K562 (cell line): ENCODE measurements around the gene OTOG. TPM values are rescaled to one million over a fixed set of nuclear protein-coding genes. Genes with fewer than 3 reads are reported as not detected.

Source experiments
- ATAC-seq: fragments of 200-7000 bp; cut with Tn5 transposase; 3 replicates; pipeline ENCODE4 v1.9.1; 2020; ENCODE audit warnings: moderate library complexity
- BruUV-seq: library from RNA; stranded (reverse); fragments of 400-500 nt; replicated peaks from 2 replicates; lab custom pipeline; 2021; lab: Mats Ljungman, UMichigan
- CTCF ChIA-PET: fragments of 300-600 bp; formaldehyde crosslinking; extraction: SDS; loops from one replicate; lab custom pipeline; 2021; ENCODE audit warnings: low intra/inter-chr PET ratio; lab: Yijun Ruan, JAX
- POLR2A ChIA-PET: fragments of 300-600, 350-650 bp; sonication (Branson Sonifier 250); formaldehyde crosslinking; extraction: SDS; loops from one replicate; lab custom pipeline; 2021; ENCODE audit warnings: antibody characterized with exemption, inconsistent platforms; lab: Yijun Ruan, JAX
- DNase-seq, 4 experiments: peaks; one replicate each; pipeline versions ENCODE4 v3.0.0 to v3.0.0-alpha.2; 2011 to 2018; ENCODE audit warnings: low spot score in 3 of 4, mixed read lengths in 3 of 4; ENCODE audit errors: extremely low read depth in 1 of 4
- FAIRE-seq: peaks from 2 replicates; lab custom pipeline; 2011; peaks lifted over from hg19 to GRCh38; lab: Jason Lieb, UNC
- H2AFZ ChIP-seq: 2 replicates; pipeline ENCODE4 v1.6.0; 2011; ENCODE audit warnings: low read depth, low read length, control low read depth, inconsistent platforms
- H3K27ac ChIP-seq: fragments of 200-600 bp; 3 replicates; pipeline ENCODE4 v1.8.0; 2011; ENCODE audit warnings: low read depth, mild to moderate bottlenecking, control low read depth, inconsistent platforms, low read length, moderate library complexity, mixed read lengths; ENCODE audit errors: extremely low read depth
- H3K27me3 ChIP-seq, 2 experiments: fragments of 300-600 bp in 1 of 2; 2 replicates in 1 of 2; 3 replicates in 1 of 2; pipeline versions ENCODE4 v1.6.0 to v1.8.0; 2011; ENCODE audit warnings: inconsistent platforms in 2 of 2, low read length in 2 of 2, mild to moderate bottlenecking in 1 of 2, mixed read lengths in 1 of 2, moderate library complexity in 1 of 2; ENCODE audit not compliant: control insufficient read depth in 2 of 2, insufficient read depth in 2 of 2
- H3K36me3 ChIP-seq: fragments of 300-600 bp; 3 replicates; pipeline ENCODE4 v1.8.0; 2011; ENCODE audit warnings: mild to moderate bottlenecking, low read length, inconsistent platforms; ENCODE audit not compliant: control insufficient read depth, insufficient read depth
- H3K4me1 ChIP-seq, 2 experiments: fragments of 200-600 bp in 1 of 2; replicated peaks in 1 of 2; 2 replicates in 1 of 2; 3 replicates in 1 of 2; pipeline versions ENCODE4 v1.5.1 to v1.8.0; 2011; ENCODE audit warnings: inconsistent platforms in 2 of 2, low read length in 2 of 2, mild to moderate bottlenecking in 1 of 2, mixed read lengths in 1 of 2, moderate library complexity in 1 of 2; ENCODE audit not compliant: control insufficient read depth in 2 of 2, insufficient read depth in 2 of 2
- H3K4me2 ChIP-seq: 2 replicates; pipeline ENCODE4 v1.6.1; 2011; ENCODE audit warnings: low read length, control low read depth, inconsistent platforms, mixed read lengths; ENCODE audit not compliant: insufficient read depth
- H3K4me3 ChIP-seq: fragments of 200-600 bp; sonication (generic), shearing (Covaris generic); 2 replicates; pipeline ENCODE4 v1.5.1; 2016; ENCODE audit warnings: control low read depth, inconsistent platforms
- H3K79me2 ChIP-seq: fragments of 200-600 bp; 3 replicates; pipeline ENCODE4 v1.8.0; 2011; ENCODE audit warnings: low read length, inconsistent platforms; ENCODE audit not compliant: control insufficient read depth, insufficient read depth
- H3K9ac ChIP-seq, 2 experiments: 2 replicates each; pipeline versions ENCODE4 v1.6.0 to v1.6.1; 2011; ENCODE audit warnings: low read depth in 2 of 2, low read length in 2 of 2, control low read depth in 1 of 2, inconsistent platforms in 1 of 2, mild to moderate bottlenecking in 1 of 2, mixed read lengths in 1 of 2; ENCODE audit not compliant: insufficient read depth in 1 of 2
- H3K9me1 ChIP-seq: one replicate; pipeline ENCODE4 v1.6.0; 2011; ENCODE audit warnings: inconsistent platforms, mild to moderate bottlenecking, low read length, moderate library complexity; ENCODE audit not compliant: control insufficient read depth, insufficient read depth
- H3K9me3 ChIP-seq: replicated peaks from 2 replicates; pipeline ENCODE4 v1.5.1; 2011; ENCODE audit warnings: low read depth, low read length, inconsistent platforms; ENCODE audit not compliant: control insufficient read depth, insufficient read depth
- H4K20me1 ChIP-seq: replicated peaks from 2 replicates; pipeline ENCODE4 v1.6.1; 2011; ENCODE audit warnings: low read length, inconsistent platforms, mixed read lengths; ENCODE audit not compliant: control insufficient read depth, insufficient read depth
- CEBPB ChIP-seq: fragments of 450-650 bp; IDR thresholded peaks from 2 replicates; pipeline ENCODE4 v1.6.1; 2016; ENCODE audit warnings: missing genetic modification characterization, missing compliant biosample characterization
- CEBPG ChIP-seq, 3 experiments: fragments of 200-800 bp in 1 of 3; sonication (Bioruptor generic) in 1 of 3; sonication (generic) in 1 of 3; formaldehyde crosslinking in 1 of 3; IDR thresholded peaks in 2 of 3; conservative IDR thresholded peaks in 1 of 3; 2 replicates each; pipeline versions ENCODE4 v1.6.1 to v1.8.0; 2016 to 2022; ENCODE audit warnings: missing compliant biosample characterization in 2 of 3, missing genetic modification characterization in 2 of 3, mild to moderate bottlenecking in 1 of 3, missing genetic modification reagents in 1 of 3
- ZNF644 ChIP-seq: fragments of 200-800 bp; sonication (Bioruptor generic); IDR thresholded peaks from 2 replicates; pipeline ENCODE4 v1.6.1; 2016; ENCODE audit warnings: low read depth, missing genetic modification characterization, missing compliant biosample characterization
- ZNF668 ChIP-seq: fragments of 250-450 bp; sonication (Bioruptor Pico); IDR thresholded peaks from 2 replicates; pipeline ENCODE4 v1.8.0; 2022; ENCODE audit warnings: mild to moderate bottlenecking, inconsistent platforms
- WGBS: fragments of 100-300 bp; shearing (Covaris generic); methylation state at CpG from one replicate; pipeline ENCODE4 v1.1.6; 2016; ENCODE audit warnings: low coverage, mixed read lengths; ENCODE audit not compliant: insufficient coverage; ENCODE audit errors: missing lambda C conversion rate; 5-methylcytosine and 5-hydroxymethylcytosine counted together
- in situ Hi-C: fragments of 300-500 bp; cut with MboI; formaldehyde crosslinking; loops from 4 replicates; pipeline ENCODE4 v1.15.0; 2018; ENCODE audit warnings: inconsistent platforms, mixed read lengths
- intact Hi-C: fragments of 100-400 bp; cut with micrococcal nuclease; formaldehyde crosslinking; loops from 2 replicates; pipeline ENCODE4 v1.14.2; 2022
- polyA plus RNA-seq, 8 experiments: library from polyadenylated mRNA; depleted of rRNA in 4 of 8; stranded (reverse) in 5 of 8; unstranded in 3 of 8; fragments of >200 nt; fragmentation: Nextera tagmentation in 2 of 8; fragmentation: Illumina TruSeq in 1 of 8; extraction: Ambion mirVana in 2 of 8; extraction: Trizol in 1 of 8; gene quantifications; 2 replicates each; pipeline versions ENCODE4 v1.2.1 to v1.2.3, GENCODE V29; 2011 to 2014; ENCODE audit warnings: inconsistent platforms in 1 of 8, missing spikeins in 1 of 8
- total RNA-seq, 7 experiments: library from RNA; depleted of rRNA in 6 of 7; stranded (reverse); fragments of >200 nt in 6 of 7; fragmentation: Illumina TruSeq in 2 of 7; extraction: Trizol in 2 of 7; gene quantifications; 2 replicates each; pipeline versions ENCODE4 v1.2.1 to v1.2.3, GENCODE V29; 2011 to 2021; ENCODE audit warnings: low replicate concordance in 1 of 7
- TF ChIP-seq, protein P1 (sequence below): sonication (generic); formaldehyde crosslinking; IDR thresholded peaks from 2 replicates; pipeline ENCODE4 v1.8.0; 2022; ENCODE audit warnings: mild to moderate bottlenecking, missing genetic modification reagents
- TF ChIP-seq, protein P2 (sequence below), 2 experiments: fragments of 200-800 bp in 1 of 2; sonication (Bioruptor generic) in 1 of 2; sonication (generic) in 1 of 2; formaldehyde crosslinking in 1 of 2; IDR thresholded peaks in 1 of 2; conservative IDR thresholded peaks in 1 of 2; 2 replicates each; pipeline versions ENCODE4 v1.5.0 to v1.6.1; 2016 to 2020; ENCODE audit warnings: missing compliant biosample characterization in 1 of 2, missing genetic modification characterization in 1 of 2, missing genetic modification reagents in 1 of 2

Gene OTOG
- total and polyA plus RNA-seq, 9 of the 15 experiments (the other 6 are each of a cell fraction or from before 2014, with no cell fraction given): not detected

DNA sequence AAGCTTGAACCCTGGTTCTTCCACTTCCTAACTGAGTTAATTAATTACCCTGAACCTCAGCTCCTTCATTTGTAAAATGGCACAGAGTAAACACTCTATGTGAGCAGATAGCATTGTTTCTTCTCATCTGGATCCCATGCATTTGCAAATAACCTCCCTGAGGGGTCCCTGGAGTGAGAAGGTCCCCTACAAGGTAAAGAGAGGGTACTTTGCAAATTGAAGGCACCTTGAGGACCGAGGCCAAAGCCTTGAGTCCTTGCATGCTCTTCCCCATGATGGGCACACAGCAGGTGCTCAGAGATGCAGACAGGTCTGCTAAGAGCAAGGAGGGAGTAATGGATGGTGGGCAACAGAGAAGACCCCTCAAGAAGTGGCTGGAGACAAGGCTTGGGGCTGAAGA, 33.2 kb downstream of the OTOG start (continued):
- TF ChIP-seq ZNF644 (tag): no peak
- TF ChIP-seq, protein P1, sequence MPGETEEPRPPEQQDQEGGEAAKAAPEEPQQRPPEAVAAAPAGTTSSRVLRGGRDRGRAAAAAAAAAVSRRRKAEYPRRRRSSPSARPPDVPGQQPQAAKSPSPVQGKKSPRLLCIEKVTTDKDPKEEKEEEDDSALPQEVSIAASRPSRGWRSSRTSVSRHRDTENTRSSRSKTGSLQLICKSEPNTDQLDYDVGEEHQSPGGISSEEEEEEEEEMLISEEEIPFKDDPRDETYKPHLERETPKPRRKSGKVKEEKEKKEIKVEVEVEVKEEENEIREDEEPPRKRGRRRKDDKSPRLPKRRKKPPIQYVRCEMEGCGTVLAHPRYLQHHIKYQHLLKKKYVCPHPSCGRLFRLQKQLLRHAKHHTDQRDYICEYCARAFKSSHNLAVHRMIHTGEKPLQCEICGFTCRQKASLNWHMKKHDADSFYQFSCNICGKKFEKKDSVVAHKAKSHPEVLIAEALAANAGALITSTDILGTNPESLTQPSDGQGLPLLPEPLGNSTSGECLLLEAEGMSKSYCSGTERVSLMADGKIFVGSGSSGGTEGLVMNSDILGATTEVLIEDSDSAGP (CRISPR knock-in tag): no peak
- TF ChIP-seq, protein P2, sequence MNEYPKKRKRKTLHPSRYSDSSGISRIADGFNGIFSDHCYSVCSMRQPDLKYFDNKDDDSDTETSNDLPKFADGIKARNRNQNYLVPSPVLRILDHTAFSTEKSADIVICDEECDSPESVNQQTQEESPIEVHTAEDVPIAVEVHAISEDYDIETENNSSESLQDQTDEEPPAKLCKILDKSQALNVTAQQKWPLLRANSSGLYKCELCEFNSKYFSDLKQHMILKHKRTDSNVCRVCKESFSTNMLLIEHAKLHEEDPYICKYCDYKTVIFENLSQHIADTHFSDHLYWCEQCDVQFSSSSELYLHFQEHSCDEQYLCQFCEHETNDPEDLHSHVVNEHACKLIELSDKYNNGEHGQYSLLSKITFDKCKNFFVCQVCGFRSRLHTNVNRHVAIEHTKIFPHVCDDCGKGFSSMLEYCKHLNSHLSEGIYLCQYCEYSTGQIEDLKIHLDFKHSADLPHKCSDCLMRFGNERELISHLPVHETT (CRISPR knock-in tag; conservative IDR thresholded peaks at IDR 0.05 in 1 of 2, IDR thresholded peaks at IDR 0.05 in 1 of 2): no peak

DNA sequence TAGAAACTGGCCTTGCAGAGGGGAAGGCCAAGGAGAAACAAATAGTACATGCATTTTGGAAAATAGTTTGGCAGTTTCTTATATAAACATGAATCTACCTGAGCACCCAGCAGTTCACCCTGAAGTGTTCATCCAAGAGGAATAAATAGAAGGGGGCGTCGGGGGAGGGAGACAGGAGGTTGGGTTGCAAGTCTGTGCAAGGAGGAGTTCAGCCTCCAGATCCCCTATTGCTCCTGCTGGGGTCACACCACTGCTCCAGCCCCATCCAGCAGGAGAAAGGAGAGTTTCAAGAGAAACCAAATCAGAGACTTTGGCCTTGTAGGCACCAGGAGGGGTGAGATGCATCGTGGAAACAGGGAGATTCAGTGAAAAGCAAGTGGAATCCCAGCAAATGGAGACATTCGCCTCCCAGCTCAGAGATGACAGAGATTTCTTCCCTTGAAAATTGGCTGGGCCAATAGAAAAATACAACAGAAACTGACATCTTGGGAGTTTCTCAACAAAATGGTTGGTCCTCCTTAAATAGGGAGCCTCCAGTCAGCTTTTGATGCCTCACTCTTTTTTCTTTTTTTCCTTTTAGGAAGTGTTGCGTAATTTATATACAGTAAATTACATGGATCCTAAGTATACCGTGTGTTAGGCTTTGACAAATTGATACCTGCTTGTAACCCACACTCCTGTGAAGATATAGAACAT, 34.1 kb downstream of the OTOG start:
- H4K20me1 ChIP-seq: no peaks in the 10 kb centered on the region
- WGBS: 1% methylated on average over 6 of the region's 6 CpGs
- H3K27me3 ChIP-seq: peaks cover 5 to 37% of the 10 kb centered on the region in 2 experiments; a peak in 4 of 5 replicates
- TF ChIP-seq CEBPB (tag) (peak; percentile 63), ZNF668 (CRISPR knock-in tag) (no peak), CEBPG (CRISPR knock-in tag; IDR thresholded peaks at IDR 0.05) (no peak), CEBPG (tag; conservative IDR thresholded peaks at IDR 0.05 in 1 of 2, IDR thresholded peaks at IDR 0.05 in 1 of 2) (peak; percentile 65 to 82)
- no peak overlapping the region for H2AFZ ChIP-seq
- BruUV-seq: no TSS peak
- POLR2A ChIA-PET: interaction anchor here (1.1 kb wide), 1 partner anchor 15 kb away, joined by 3 read pairs; no protein-coding TSS in a partner anchor
- H3K27ac ChIP-seq: no peak overlapping the region
- FAIRE-seq (no peak), ATAC-seq (no peak), DNase-seq (no peak)
- intact Hi-C loops: no loop called here
- no peaks in the 10 kb centered on the region for H3K9me1 ChIP-seq
- no peak overlapping the region for H3K4me3 ChIP-seq
- in situ Hi-C loops: no loop called here
- H3K4me1 ChIP-seq: no peaks in the 10 kb centered on the region
- H3K4me2 ChIP-seq: no peak overlapping the region
- CTCF ChIA-PET: no interaction called here
- H3K9ac ChIP-seq: no peak overlapping the region
- H3K79me2 ChIP-seq: no peaks in the 10 kb centered on the region
- H3K36me3 ChIP-seq: no peaks in the 10 kb centered on the region
- no peaks in the 10 kb centered on the region for H3K9me3 ChIP-seq
